Right renal cortex interstitium (tissue), 3 donors: ENCODE measurements around the gene USH2A. TPM values are rescaled to one million over a fixed set of nuclear protein-coding genes. Genes with fewer than 3 reads are reported as not detected.

Experiments
- DNase-seq, 3 donors: peaks; one replicate each; pipeline ENCODE4 v3.0.0-alpha.2; 2013; ENCODE audit warnings: low read depth in 3 of 3, low spot score in 2 of 3
- polyA plus RNA-seq, 3 donors: library from polyadenylated mRNA; unstranded; fragments of 120-200 nt; gene quantifications; one replicate each; pipeline ENCODE4 v1.2.1, GENCODE V29; 2013; ENCODE audit not compliant: insufficient read length in 3 of 3

USH2A gene
- polyA plus RNA-seq, 3 donors, result 0.22 to 0.53 (median 0.33) TPM

- DNase-seq, result no peak
These were observed 278.4 kb downstream of the USH2A start for GRCh38 chr1:216144661-216145450.

GRCh38 chr1:216142921-216143320 is 280.3 kb downstream of the USH2A start:
- no peak for DNase-seq

GRCh38 chr1:216140730-216141524 is 282.3 kb downstream of the USH2A start:
- no peak for DNase-seq

- no peak for DNase-seq
These were observed 299.0 kb downstream of the USH2A start for GRCh38 chr1:216124192-216124781.

- DNase-seq, result no peak
These were observed 299.6 kb downstream of the USH2A start for GRCh38 chr1:216123446-216124191.

- no peak for DNase-seq
These were observed 303.6 kb downstream of the USH2A start for GRCh38 chr1:216119600-216119999.

- DNase-seq, result no peak
These were observed 309.1 kb downstream of the USH2A start for GRCh38 chr1:216114180-216114579.

GRCh38 chr1:216113181-216113580 is 310.1 kb downstream of the USH2A start:
- no peak for DNase-seq

- DNase-seq, result no peak
These were observed 311.4 kb downstream of the USH2A start for GRCh38 chr1:216111842-216112241.

GRCh38 chr1:216095400-216095799 is 327.8 kb downstream of the USH2A start:
- no peak for DNase-seq

- no peak for DNase-seq
These were observed 332.7 kb downstream of the USH2A start for GRCh38 chr1:216090556-216090955.

- DNase-seq, result no peak
These were observed 336.6 kb downstream of the USH2A start for GRCh38 chr1:216086678-216087077.

GRCh38 chr1:216081445-216081844 is 341.8 kb downstream of the USH2A start:
- DNase-seq, result no peak

GRCh38 chr1:216076751-216077150 is 346.5 kb downstream of the USH2A start:
- DNase-seq, result no peak

- DNase-seq, result no peak
These were observed 347.9 kb downstream of the USH2A start for GRCh38 chr1:216075339-216075738.

GRCh38 chr1:216073793-216074595 is 349.3 kb downstream of the USH2A start:
- DNase-seq, result no peak

GRCh38 chr1:216071262-216071661 is 352.0 kb downstream of the USH2A start:
- DNase-seq, result peak in 2 of 3 donors; percentile 6

GRCh38 chr1:216064643-216065042 is 358.6 kb downstream of the USH2A start:
- no peak for DNase-seq

GRCh38 chr1:216057947-216058346 is 365.3 kb downstream of the USH2A start:
- DNase-seq, result no peak

GRCh38 chr1:216057063-216057462 is 366.2 kb downstream of the USH2A start:
- DNase-seq, result no peak
